ENCODE measurements around the gene KCND3. TPM values are rescaled to one million over a fixed set of nuclear protein-coding genes. Genes with fewer than 3 reads are reported as not detected.

KCND3 gene
- total and polyA plus RNA-seq, 2 donors (not counting 3 experiments of a cell fraction or from before 2014, with no cell fraction given) = 0.03 TPM; not detected in 1

GRCh38 chr1:111822138-111822537 lies 167.3 kb downstream of the KCND3 start:
- H3K4me2 ChIP-seq (ENCODE audit: insufficient read depth, low read length) = no peak overlapping the region
- no peak overlapping the region for H2AFZ ChIP-seq (ENCODE audit: low read depth, low read length)
- no peaks in the 10 kb centered on the region for H3K36me3 ChIP-seq (ENCODE audit: control insufficient read depth in 2 of 2, extremely low read depth in 1 of 2, insufficient read depth in 2 of 2, low read length in 2 of 2)
- no peaks in the 10 kb centered on the region for H3K9me3 ChIP-seq (replicated peaks; ENCODE audit: control insufficient read depth, insufficient read depth, low read length)
- ChIA-PET CTCF (no interaction called here), POLR2A (no interaction called here)
- H3K4me1 ChIP-seq (ENCODE audit: control insufficient read depth, extremely low read depth, insufficient read depth, low read length) = no peaks in the 10 kb centered on the region
- intact Hi-C loops (cut with micrococcal nuclease) (no loop called here), dilution Hi-C loops (cut with MboI; ENCODE audit: extremely low pct_ligation_motif_present, low sequenced_read_pairs) (no loop called here)
- no peak for DNase-seq (ENCODE audit: low read depth, low spot score)
- no peaks in the 10 kb centered on the region for H4K20me1 ChIP-seq (replicated peaks; ENCODE audit: control insufficient read depth, extremely low read depth, insufficient read depth, low read length)
- TF ChIP-seq CTCF (IDR thresholded peaks at IDR 0.05; ENCODE audit: extremely low read depth in 1 of 2, insufficient read depth in 1 of 2, low read depth in 1 of 2, low read length in 2 of 2) = no peak
- no peak for TF ChIP-seq FOS (IDR thresholded peaks at IDR 0.05; ENCODE audit: borderline replicate concordance, insufficient read depth, low read length)
- TF ChIP-seq JUN (IDR thresholded peaks at IDR 0.05; ENCODE audit: borderline replicate concordance, insufficient read depth, insufficient read length, low read depth) = no peak
- no peak for TF ChIP-seq MAX (IDR thresholded peaks at IDR 0.05; ENCODE audit: insufficient read depth, insufficient read length)
- no peak for TF ChIP-seq POLR2A (IDR thresholded peaks at IDR 0.05; ENCODE audit: low read depth, low read length)
- no peak for TF ChIP-seq EZH2 (IDR thresholded peaks at IDR 0.05; ENCODE audit: borderline replicate concordance, low read depth, low read length, severe bottlenecking)
- no peak for TF ChIP-seq GATA2 (IDR thresholded peaks at IDR 0.05; ENCODE audit: insufficient read depth, insufficient read length, low read depth, low read length)
- TF ChIP-seq MYC (IDR thresholded peaks at IDR 0.05; ENCODE audit: low read depth, low read length) = no peak
- no peak for TF ChIP-seq POLR2AphosphoS5 (IDR thresholded peaks at IDR 0.05; ENCODE audit: insufficient read depth, low read depth, low read length)
- H3K27ac ChIP-seq (ENCODE audit: insufficient read depth, low read depth, low read length) = no peak overlapping the region
- no peaks in the 10 kb centered on the region for H3K79me2 ChIP-seq (ENCODE audit: control insufficient read depth, insufficient read depth, low read length)
- no peak overlapping the region for H3K9ac ChIP-seq (replicated peaks; ENCODE audit: extremely low read depth, insufficient read depth, low read length)
- BruUV-seq (replicated peaks) = no TSS peak
- peaks cover 2 to 3% of the 10 kb centered on the region in 2 experiments for H3K27me3 ChIP-seq (ENCODE audit: control insufficient read depth in 2 of 2, insufficient read depth in 2 of 2, low read length in 2 of 2)
- H3K4me3 ChIP-seq (replicated peaks in 1 of 3; ENCODE audit: insufficient read depth in 1 of 3, low read depth in 1 of 3, low read length in 3 of 3) = no peak overlapping the region
- no peaks in the 10 kb centered on the region for H3K9me1 ChIP-seq (replicated peaks; ENCODE audit: control insufficient read depth, extremely low read depth, insufficient read depth, low read length)
- FAIRE-seq = no peak

Measured in endothelial cell of umbilical vein (primary cell).